Left ventricle myocardium inferior (tissue), 1 donor: Measurements from ENCODE around the gene SH2D7. TPM values are rescaled to one million over a fixed set of nuclear protein-coding genes. Genes with fewer than 3 reads are reported as not detected.
A peak's percentile ranks its signal among the peaks of the same experiment; 100 is the strongest.

Experiments
- DNase-seq: peaks from one replicate; pipeline ENCODE4 v3.0.0-alpha.2; 2020
- H3K27ac ChIP-seq: fragments of 200-600 bp; replicated peaks from 2 replicates; pipeline ENCODE4 v1.8.0; 2021
- H3K27me3 ChIP-seq: fragments of 200-600 bp; 2 replicates; pipeline ENCODE4 v1.8.0; 2021; ENCODE audit warnings: low read depth
- H3K36me3 ChIP-seq: fragments of 200-600 bp; 2 replicates; pipeline ENCODE4 v1.8.0; 2021
- H3K4me1 ChIP-seq: fragments of 200-600 bp; 2 replicates; pipeline ENCODE4 v1.8.0; 2021
- H3K4me3 ChIP-seq: fragments of 200-600 bp; 2 replicates; pipeline ENCODE4 v1.8.0; 2021; ENCODE audit warnings: mild to moderate bottlenecking, moderate library complexity
- H3K9me3 ChIP-seq: fragments of 200-600 bp; replicated peaks from 2 replicates; pipeline ENCODE4 v1.8.0; 2021
- intact Hi-C: fragments of 100-400 bp; cut with micrococcal nuclease; formaldehyde crosslinking; loops from one replicate; pipeline ENCODE4 v1.11.0; 2022
- total RNA-seq: library from RNA; stranded (reverse); fragmentation: NEBNext Ultra II Directional; extraction: Animal tissue kit (Norgen Biotek cat#: 25700); gene quantifications from one replicate; pipeline ENCODE4 v1.2.1, GENCODE V29; 2021
- TF ChIP-seq, protein P1 (sequence below): fragments of 200-600 bp; IDR thresholded peaks from 2 replicates; pipeline ENCODE4 v1.8.0; 2021; ENCODE audit warnings: antibody characterized with exemption, mild to moderate bottlenecking, borderline replicate concordance
- donor health status: DM: no; HTN: yes; CAD: no; lungs with severe emphysema.

Gene SH2D7
- total RNA-seq, 1 donor from 2014 or later, result not detected

GRCh38 chr15:78048628-78048920, 43.8 kb upstream of the SH2D7 start:
- H3K27ac ChIP-seq, result peak overlapping the region; percentile 78
- H3K27me3 ChIP-seq, result no peaks in the 10 kb centered on the region
- peaks cover 19% of the 10 kb centered on the region for H3K36me3 ChIP-seq
- no peak for DNase-seq
- intact Hi-C loops, result no loop called here
- peaks cover 72% of the 10 kb centered on the region for H3K4me1 ChIP-seq
- TF ChIP-seq, protein P1, sequence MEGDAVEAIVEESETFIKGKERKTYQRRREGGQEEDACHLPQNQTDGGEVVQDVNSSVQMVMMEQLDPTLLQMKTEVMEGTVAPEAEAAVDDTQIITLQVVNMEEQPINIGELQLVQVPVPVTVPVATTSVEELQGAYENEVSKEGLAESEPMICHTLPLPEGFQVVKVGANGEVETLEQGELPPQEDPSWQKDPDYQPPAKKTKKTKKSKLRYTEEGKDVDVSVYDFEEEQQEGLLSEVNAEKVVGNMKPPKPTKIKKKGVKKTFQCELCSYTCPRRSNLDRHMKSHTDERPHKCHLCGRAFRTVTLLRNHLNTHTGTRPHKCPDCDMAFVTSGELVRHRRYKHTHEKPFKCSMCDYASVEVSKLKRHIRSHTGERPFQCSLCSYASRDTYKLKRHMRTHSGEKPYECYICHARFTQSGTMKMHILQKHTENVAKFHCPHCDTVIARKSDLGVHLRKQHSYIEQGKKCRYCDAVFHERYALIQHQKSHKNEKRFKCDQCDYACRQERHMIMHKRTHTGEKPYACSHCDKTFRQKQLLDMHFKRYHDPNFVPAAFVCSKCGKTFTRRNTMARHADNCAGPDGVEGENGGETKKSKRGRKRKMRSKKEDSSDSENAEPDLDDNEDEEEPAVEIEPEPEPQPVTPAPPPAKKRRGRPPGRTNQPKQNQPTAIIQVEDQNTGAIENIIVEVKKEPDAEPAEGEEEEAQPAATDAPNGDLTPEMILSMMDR, result no peak
- no peaks in the 10 kb centered on the region for H3K9me3 ChIP-seq
- no peak overlapping the region for H3K4me3 ChIP-seq

- intact Hi-C loops, result no loop called here
- TF ChIP-seq, protein P1, result no peak
- H3K27ac ChIP-seq, result peak overlapping the region; percentile 78
- peaks cover 8% of the 10 kb centered on the region for H3K36me3 ChIP-seq
- no peak for DNase-seq
- H3K4me1 ChIP-seq, result peaks cover 72% of the 10 kb centered on the region
- H3K27me3 ChIP-seq, result no peaks in the 10 kb centered on the region
- H3K9me3 ChIP-seq, result no peaks in the 10 kb centered on the region
- H3K4me3 ChIP-seq, result no peak overlapping the region
Observed at GRCh38 chr15:78049691-78050440, 42.5 kb upstream of the SH2D7 start.

DNA sequence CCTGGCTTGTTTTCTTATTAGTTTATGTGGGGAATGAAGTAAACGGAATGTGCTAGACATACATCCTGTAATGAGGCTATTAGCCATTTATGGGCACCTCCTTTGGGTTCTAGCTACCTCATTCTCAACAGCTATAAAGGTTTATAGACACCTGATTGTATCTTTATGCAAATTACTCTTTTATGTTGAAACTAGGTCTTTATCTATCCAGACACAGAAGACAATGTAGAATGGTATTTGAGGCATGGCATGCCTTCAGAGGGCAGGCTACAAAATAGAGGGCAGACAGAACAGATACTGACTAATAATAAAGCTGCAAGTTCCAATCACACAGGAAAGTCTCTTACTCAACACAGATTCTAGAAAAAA, 41.9 kb upstream of the SH2D7 start:
- no peak overlapping the region for H3K4me3 ChIP-seq
- peaks cover 8% of the 10 kb centered on the region for H3K36me3 ChIP-seq
- no peak for DNase-seq
- peaks cover 76% of the 10 kb centered on the region for H3K4me1 ChIP-seq
- intact Hi-C loops, result no loop called here
- TF ChIP-seq, protein P1, result no peak
- peak overlapping the region; percentile 78 for H3K27ac ChIP-seq
- H3K27me3 ChIP-seq, result no peaks in the 10 kb centered on the region
- no peaks in the 10 kb centered on the region for H3K9me3 ChIP-seq

GRCh38 chr15:78050826-78051225, 41.5 kb upstream of the SH2D7 start:
- H3K9me3 ChIP-seq, result no peaks in the 10 kb centered on the region
- intact Hi-C loops, result no loop called here
- TF ChIP-seq, protein P1, result no peak
- H3K27me3 ChIP-seq, result no peaks in the 10 kb centered on the region
- peaks cover 8% of the 10 kb centered on the region for H3K36me3 ChIP-seq
- peak overlapping the region; percentile 78 for H3K27ac ChIP-seq
- DNase-seq, result no peak
- peaks cover 80% of the 10 kb centered on the region for H3K4me1 ChIP-seq
- H3K4me3 ChIP-seq, result no peak overlapping the region

- Histone ChIP-seq H3K36me3 (peaks cover 8% of the 10 kb centered on the region), H3K27me3 (no peaks in the 10 kb centered on the region), H3K9me3 (no peaks in the 10 kb centered on the region), H3K27ac (peak overlapping the region; percentile 78), H3K4me1 (peaks cover 84% of the 10 kb centered on the region), H3K4me3 (no peak overlapping the region)
- intact Hi-C loops, result no loop called here
- TF ChIP-seq, protein P1, result no peak
- DNase-seq, result no peak
Observed at GRCh38 chr15:78051596-78051995, 40.8 kb upstream of the SH2D7 start.

GRCh38 chr15:78052001-78052401, 40.4 kb upstream of the SH2D7 start:
- peak overlapping the region; percentile 78 for H3K27ac ChIP-seq
- H3K36me3 ChIP-seq, result peaks cover 8% of the 10 kb centered on the region
- peaks cover 84% of the 10 kb centered on the region for H3K4me1 ChIP-seq
- intact Hi-C loops, result no loop called here
- DNase-seq, result no peak
- TF ChIP-seq, protein P1, result no peak
- H3K27me3 ChIP-seq, result no peaks in the 10 kb centered on the region
- no peak overlapping the region for H3K4me3 ChIP-seq
- H3K9me3 ChIP-seq, result no peaks in the 10 kb centered on the region
